Stimulated activated CD4-positive, alpha-beta T cell treated with anti-CD3 and anti-CD28 coated beads, Interleukin-15, amount 100 ng/mL, for 48 hours (primary cell): ENCODE measurements around the gene C19orf25.

ENCODE experiments used
- DNase-seq, 2 donors: peaks; one replicate each; pipeline ENCODE4 v3.0.0-alpha.2; 2020; ENCODE audit warnings: low read depth in 2 of 2

Gene C19orf25

GRCh38 chr19:1433119-1434039, 45.6 kb downstream of the C19orf25 start:
- DNase-seq: no peak

DNA sequence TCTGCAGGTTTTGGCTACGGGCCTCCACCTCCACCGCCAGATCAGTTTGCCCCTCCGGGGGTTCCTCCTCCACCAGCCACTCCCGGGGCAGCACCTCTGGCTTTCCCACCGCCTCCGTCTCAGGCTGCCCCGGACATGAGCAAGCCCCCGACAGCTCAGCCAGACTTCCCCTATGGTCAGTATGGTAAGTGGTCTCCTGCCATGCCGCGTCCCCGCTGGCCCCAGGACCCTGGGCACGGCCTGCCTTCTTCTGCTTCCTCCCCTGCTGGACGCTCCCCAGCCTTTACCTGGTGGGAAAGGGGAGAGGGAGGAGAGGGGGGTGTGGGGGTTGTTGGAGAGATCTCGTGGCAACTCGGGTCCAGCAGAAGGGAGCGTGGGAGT, 46.5 kb downstream of the C19orf25 start:
- DNase-seq: no peak

- no peak for DNase-seq
These were observed 47.1 kb downstream of the C19orf25 start for GRCh38 chr19:1431759-1432506.

- no peak for DNase-seq
These were observed 48.8 kb downstream of the C19orf25 start for GRCh38 chr19:1430246-1430645.

DNA sequence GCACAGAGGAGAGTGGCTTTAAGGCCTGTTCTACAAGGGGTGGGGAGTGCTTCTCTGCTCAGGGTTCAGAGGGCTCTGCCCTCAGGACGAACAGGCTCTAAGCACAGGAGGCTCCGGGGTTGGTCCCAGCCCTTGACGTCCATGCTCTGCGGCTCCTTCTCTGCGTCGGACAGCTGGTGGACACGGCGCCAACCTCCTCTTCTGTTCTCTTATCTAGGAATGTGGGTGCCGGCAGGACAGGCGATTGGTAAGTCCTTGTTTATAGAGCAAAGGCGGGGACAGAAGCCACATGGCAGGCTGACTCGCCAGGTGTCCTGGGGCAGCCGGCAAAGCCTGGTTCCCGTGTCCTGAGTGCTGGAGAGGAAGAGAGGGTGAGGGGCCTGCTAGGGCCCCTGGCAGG, 49.3 kb downstream of the C19orf25 start:
- DNase-seq: no peak

DNA sequence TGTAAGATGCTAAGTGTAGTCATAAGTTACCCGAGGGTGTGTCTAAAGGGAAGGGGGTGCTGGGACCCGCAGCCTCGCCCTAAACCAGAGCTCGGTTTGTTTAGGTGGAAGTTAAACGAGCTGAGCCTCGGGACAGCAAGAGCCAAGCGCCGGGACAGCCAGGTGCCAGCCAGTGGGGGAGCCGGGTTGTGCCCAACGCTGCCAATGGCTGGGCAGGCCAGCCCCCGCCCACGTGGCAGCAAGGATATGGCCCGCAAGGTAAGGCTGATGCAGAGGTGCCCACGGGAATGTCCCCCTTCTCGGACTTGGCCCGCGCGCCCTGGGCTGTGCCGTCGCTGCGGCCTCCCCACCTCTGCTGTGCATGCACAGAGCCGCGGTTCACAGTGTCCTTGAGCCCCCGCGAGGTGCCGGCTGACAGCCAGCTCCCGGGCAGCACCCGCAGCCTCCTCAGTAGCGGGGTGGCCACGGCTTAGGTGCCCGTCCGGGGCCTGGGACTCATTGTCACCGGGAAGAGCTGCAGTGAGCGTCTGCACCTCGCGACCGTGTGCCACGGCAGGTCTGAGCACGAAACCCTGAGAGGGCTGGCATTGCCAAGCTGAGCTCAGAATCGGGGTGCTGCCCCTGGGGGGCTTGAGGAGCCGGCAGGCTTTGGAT, 50.1 kb downstream of the C19orf25 start:
- no peak for DNase-seq

DNA sequence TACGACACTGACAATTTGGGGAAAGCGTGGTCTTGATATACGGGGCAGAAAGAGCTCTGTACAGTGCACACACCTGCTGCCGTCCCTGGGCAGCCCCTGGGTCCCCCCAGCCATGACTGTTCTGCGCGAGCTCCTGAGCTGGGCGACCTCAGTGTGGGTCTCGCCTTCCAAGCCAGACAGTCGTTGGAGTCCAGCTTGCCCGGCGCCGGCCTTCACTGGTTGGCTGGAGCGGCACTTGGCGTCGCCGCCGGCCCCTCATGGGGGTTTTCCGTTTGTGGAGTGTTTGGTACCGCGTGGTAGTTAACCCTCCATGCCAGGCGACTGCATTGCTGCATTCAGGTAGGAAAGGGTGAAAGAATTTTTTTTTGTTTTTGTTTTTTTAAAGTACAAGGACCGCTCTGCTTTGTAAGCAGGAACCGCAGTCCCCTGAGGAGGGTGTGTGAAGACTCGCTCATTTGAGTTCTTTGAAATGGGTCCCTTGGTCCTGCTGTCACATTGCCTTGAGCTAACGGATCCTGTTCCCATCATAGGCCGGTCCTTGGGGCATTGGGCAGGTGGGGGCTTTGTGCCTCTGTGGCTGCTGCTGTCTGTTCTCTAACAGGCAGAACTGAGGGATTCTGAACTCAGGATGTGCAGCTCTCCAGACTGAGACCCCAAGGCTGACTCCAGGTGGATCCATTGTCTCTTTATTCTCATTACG, 51.6 kb downstream of the C19orf25 start:
- DNase-seq: no peak

DNA sequence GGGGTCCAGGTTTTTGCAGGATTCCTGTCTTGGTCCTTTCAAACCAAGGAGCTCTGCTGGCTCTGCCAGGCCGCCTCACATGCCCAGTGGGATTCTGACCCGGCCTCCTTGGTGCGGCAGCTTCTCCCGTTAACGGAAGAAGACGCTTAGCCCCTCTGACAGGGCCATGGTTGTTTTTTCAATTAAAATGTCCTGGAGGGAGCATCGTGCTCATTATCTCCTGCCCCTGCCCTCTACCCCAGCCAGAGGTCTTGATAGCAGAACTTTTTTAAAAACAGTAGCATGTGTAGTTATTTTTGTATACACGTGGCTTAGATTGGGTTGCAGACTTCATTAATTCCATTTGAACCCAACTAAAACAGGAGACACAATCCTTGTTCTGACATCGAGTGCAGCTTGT, 52.3 kb downstream of the C19orf25 start:
- no peak for DNase-seq

DNA sequence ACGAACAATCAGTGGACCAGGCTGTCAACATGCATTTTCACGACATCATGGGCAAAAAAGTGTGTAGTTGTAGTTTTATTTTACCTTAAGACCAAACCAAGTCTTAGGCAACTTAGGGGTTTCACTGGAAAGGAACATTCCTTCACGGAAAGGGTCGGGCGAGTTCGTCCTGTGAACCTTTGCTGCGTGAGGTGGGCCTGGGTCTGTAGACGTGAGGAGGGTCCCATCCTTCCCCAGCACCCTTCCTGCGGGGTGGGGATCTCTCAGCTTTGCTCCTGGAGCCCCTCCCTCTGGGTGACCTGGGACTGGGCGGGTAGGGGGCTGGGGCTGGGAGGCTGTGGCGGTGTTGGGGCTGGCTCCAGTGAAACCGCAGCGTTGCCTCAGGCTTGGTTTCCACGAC, 53.1 kb downstream of the C19orf25 start:
- DNase-seq: no peak

DNA sequence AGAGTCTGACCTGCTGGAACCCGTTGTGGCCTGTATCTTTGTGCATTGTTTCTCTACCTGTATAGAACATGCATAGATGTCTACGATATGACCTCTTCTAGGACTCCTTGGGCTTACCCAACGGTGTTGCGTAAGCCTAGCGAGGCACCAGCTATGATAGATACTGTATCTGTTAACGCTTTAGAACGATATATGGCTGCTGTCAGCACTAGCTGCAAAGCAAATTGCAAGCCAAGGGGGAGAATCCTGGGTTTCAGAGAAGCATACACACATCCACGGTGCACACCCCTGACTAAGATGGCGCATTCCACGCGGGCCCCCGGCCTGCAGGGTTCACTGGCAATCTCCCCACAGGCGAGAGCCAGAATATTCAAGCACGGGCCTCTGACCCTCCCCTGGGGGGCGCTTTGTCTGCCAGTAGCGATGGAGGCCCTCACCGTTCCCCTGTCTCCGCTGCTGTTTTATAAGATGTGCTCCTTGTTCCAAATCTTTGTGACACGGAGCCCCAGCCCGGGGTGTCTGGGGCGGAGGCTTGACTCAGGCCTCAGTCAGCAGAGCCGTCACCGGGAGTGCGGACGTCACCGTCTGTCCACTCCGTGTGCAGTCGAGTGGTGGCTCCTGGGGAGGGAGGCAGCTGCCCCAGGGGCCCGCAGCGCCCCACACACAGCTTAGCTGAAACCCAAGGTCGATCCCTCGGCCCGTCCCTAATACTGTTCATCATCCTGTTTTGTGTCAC, 53.7 kb downstream of the C19orf25 start:
- DNase-seq: no peak

DNA sequence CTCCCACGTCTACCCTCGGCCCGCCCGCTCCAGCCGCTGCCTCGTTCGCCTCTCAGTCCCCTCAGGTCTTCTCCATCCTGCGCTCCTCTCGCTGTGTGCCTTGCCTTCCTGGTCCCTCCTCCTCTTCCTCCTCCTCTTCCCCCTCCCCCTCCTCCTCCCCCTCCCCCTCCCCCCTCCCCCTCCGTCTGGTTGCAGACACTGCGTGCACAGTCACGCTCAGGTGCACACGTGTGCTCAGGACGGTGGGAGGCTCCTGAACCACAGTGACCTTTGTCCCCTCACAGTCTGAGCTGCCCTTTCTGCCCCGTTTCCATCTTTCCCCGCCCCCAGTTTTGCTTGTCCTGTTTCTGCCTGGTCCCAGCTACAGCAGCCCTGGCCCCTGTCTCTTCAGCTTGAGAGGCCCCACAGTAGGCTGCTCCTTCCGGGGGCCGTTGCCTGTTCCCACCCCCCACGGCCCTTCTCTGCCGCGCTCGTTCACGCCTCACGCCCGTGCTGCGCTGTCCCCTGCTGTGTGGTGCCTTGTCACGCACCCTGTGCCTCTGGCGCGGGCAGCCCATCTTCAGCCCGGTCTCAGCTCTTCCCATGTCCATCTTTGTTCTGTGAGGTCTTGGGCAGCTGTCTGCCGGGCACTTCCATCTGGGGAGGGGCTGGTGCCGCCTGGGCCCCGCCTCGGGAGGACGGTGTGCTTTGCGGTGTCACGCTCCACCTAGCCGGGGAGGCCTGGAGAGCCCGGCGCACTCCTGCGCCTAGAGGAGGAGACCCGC, 54.6 kb downstream of the C19orf25 start:
- no peak for DNase-seq

GRCh38 chr19:1423436-1424191, 55.4 kb downstream of the C19orf25 start:
- DNase-seq: no peak
